Heart left ventricle (tissue), 16 donors: ENCODE measurements around the gene ECHDC1. TPM values are rescaled to one million over a fixed set of nuclear protein-coding genes. Genes with fewer than 3 reads are reported as not detected.

Experiments used
- ATAC-seq, 4 donors: fragments of 200-7000 bp; cut with Tn5 transposase; one replicate each; pipeline ENCODE4 v1.9.1; 2020 to 2022; ENCODE audit warnings: moderate library complexity in 4 of 4, mild to moderate bottlenecking in 3 of 4, moderate number of reproducible peaks in 1 of 4
- DNase-seq, 5 donors: peaks; one replicate each; pipeline ENCODE4 v3.0.0-alpha.2; 2020
- H3K27ac ChIP-seq, 12 donors: fragments of 200-600 bp; sonication (generic) in 4 of 12; one replicate each; pipeline versions ENCODE4 v1.5.0 to v1.8.0; 2016 to 2022; ENCODE audit warnings: mild to moderate bottlenecking in 2 of 12
- H3K27me3 ChIP-seq, 9 donors: fragments of 200-600 bp; sonication (generic) in 2 of 9; one replicate each; pipeline versions ENCODE4 v1.5.1 to v1.8.0; 2016 to 2022; ENCODE audit warnings: mild to moderate bottlenecking in 3 of 9
- H3K36me3 ChIP-seq, 9 donors: fragments of 200-600 bp; sonication (generic) in 2 of 9; one replicate each; pipeline versions ENCODE4 v1.5.0 to v1.8.0; 2018 to 2022; ENCODE audit warnings: mild to moderate bottlenecking in 2 of 9
- H3K4me1 ChIP-seq, 12 donors: fragments of 200-600 bp; sonication (generic) in 4 of 12; one replicate each; pipeline versions ENCODE4 v1.5.0 to v1.8.0; 2016 to 2022; ENCODE audit warnings: mild to moderate bottlenecking in 3 of 12
- H3K4me3 ChIP-seq, 12 donors: fragments of 200-600 bp; sonication (generic) in 4 of 12; one replicate each; pipeline versions ENCODE4 v1.5.0 to v1.8.0; 2017 to 2022; ENCODE audit warnings: mild to moderate bottlenecking in 9 of 12, moderate library complexity in 4 of 12
- H3K9me3 ChIP-seq, 12 donors: fragments of 200-600 bp; sonication (generic) in 4 of 12; one replicate each; pipeline versions ENCODE4 v1.5.0 to v1.8.0; 2016 to 2022; ENCODE audit warnings: mild to moderate bottlenecking in 1 of 12
- POLR2A ChIP-seq, 2 donors: fragments of 450-650 bp; IDR thresholded peaks; one replicate each; pipeline ENCODE4 v1.6.1; 2017; ENCODE audit warnings: antibody characterized with exemption in 2 of 2, mild to moderate bottlenecking in 2 of 2, moderate library complexity in 2 of 2
- WGBS, 4 donors: extraction: QIAGEN DNeasy Blood & Tissue Kit in 2 of 4; methylation state at CpG; one replicate each; pipeline versions ENCODE4 v1.1.5 to v1.1.7; 2013 to 2018; 5-methylcytosine and 5-hydroxymethylcytosine counted together
- intact Hi-C, 10 donors: fragments of 100-400 bp; cut with DNase I; formaldehyde crosslinking; loops; one replicate each; pipeline versions ENCODE4 v1.11.1 to v1.14.2; 2022
- polyA plus RNA-seq, 2 donors: library from polyadenylated mRNA; stranded (reverse); fragments of 200-250 nt; gene quantifications; one replicate each; pipeline ENCODE4 v1.2.3, GENCODE V29; 2013
- total RNA-seq, 9 donors: library from RNA; depleted of rRNA in 2 of 9; stranded (reverse); fragments of >200 nt in 2 of 9; fragmentation: NEBNext Ultra II Directional in 3 of 9; extraction: Animal tissue kit (Norgen Biotek cat#: 25700) in 3 of 9; gene quantifications; one replicate each; pipeline versions ENCODE4 v1.1.0 to v1.2.4, GENCODE V29; 2016 to 2023
- TF ChIP-seq, protein P1 (sequence below), 12 donors: fragments of 200-600 bp; sonication (generic) in 4 of 12; IDR thresholded peaks; one replicate each; pipeline versions ENCODE4 v1.5.0 to v1.8.0; 2018 to 2022; ENCODE audit warnings: antibody characterized with exemption in 12 of 12, mild to moderate bottlenecking in 5 of 12
- donor health status: ischemic (EF 13 %, LVEDD 7.1; RV severe dilation, severe dysfunction).
- donor health status: healthy with polysubstance abuse.
- donor health status: DM: no; HTN: yes; CAD: no.
- donor health status: DM: no; HTN: no; CAD: no.
- donor health status: ischemic (EF 25% LVEDD 6.9; RV normal size, moderate dysfunction).
- donor health status: ischemic (EF 25% LVEDD 5.7; RV mildly dilated, moderate dysfunction).
- donor health status: healthy.
- donor health status: DM: yes; HTN: yes; CAD: no.
- donor health status: ischemic (EF 35%, LVEDD 5.7; RV mildly dilated, moderate dysfunction).
- donor health status: nonischemic (EF 11% LVEDD 7.7; RV severe dilation, severe dysfunction).
- donor health status: DM: yes; HTN: yes; CAD: no.
- donor health status: PGD.
- donor health status: ischemic (EF 29% LVEDD 5.4; RV normal size, mild dysfunction).
- donor health status: nonischemic (EF 23%, LVEDD 6.1; RV moderate dilation, normal function).

ECHDC1 gene
- total and polyA plus RNA-seq, 11 donors = 24.3 to 51.3 (median 35.2) TPM

DNA sequence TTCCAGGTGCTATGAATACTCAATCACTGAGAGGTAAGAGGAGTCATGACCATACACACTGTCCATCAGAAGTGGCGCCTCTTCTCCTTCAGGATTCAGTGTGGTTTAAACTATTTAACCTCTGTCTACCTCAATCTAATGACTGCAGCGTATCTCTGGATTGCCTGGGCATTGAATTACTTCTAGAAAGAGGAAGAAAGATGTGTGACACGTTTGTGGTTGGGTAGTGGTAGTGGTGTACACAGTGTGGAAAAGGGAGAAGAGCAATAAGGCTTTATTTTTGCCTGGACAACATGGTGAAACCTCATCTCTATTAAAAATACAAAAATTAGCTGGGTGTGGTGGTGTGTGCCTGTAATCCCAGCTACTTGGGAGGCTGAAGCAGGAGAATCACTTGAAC, 38.0 kb upstream of the ECHDC1 start:
- intact Hi-C loops = no loop called here
- 88 to 93% (median 91%) methylated on average over 3 of the region's 3 CpGs for WGBS, 4 donors

GRCh38 chr6:127376685-127377084, 33.3 kb upstream of the ECHDC1 start:
- intact Hi-C loops = no loop called here
- no peak for DNase-seq
- TF ChIP-seq, protein P1, sequence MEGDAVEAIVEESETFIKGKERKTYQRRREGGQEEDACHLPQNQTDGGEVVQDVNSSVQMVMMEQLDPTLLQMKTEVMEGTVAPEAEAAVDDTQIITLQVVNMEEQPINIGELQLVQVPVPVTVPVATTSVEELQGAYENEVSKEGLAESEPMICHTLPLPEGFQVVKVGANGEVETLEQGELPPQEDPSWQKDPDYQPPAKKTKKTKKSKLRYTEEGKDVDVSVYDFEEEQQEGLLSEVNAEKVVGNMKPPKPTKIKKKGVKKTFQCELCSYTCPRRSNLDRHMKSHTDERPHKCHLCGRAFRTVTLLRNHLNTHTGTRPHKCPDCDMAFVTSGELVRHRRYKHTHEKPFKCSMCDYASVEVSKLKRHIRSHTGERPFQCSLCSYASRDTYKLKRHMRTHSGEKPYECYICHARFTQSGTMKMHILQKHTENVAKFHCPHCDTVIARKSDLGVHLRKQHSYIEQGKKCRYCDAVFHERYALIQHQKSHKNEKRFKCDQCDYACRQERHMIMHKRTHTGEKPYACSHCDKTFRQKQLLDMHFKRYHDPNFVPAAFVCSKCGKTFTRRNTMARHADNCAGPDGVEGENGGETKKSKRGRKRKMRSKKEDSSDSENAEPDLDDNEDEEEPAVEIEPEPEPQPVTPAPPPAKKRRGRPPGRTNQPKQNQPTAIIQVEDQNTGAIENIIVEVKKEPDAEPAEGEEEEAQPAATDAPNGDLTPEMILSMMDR (IDR thresholded peaks at IDR 0.05) = no peak
- no peak for TF ChIP-seq POLR2A (IDR thresholded peaks at IDR 0.05)
- Histone ChIP-seq H3K4me1 (no peaks in the 10 kb centered on the region), H3K27me3 (no peaks in the 10 kb centered on the region), H3K4me3 (no peak overlapping the region), H3K27ac (no peak overlapping the region), H3K9me3 (peaks cover 0 to 12% (median under 1%) of the 10 kb centered on the region in 12 donors), H3K36me3 (no peaks in the 10 kb centered on the region)
- 75 to 92% (median 84%) methylated on average over 2 of the region's 2 CpGs for WGBS, 4 donors
- ATAC-seq = no peak

More for the DNA sequence above, 38.0 kb upstream of the ECHDC1 start:
- no peak for ATAC-seq
- TF ChIP-seq, protein P1 (IDR thresholded peaks at IDR 0.05) = no peak
- no peak for TF ChIP-seq POLR2A (IDR thresholded peaks at IDR 0.05)
- DNase-seq = no peak
- Histone ChIP-seq H3K27ac (no peak overlapping the region), H3K4me3 (no peak overlapping the region), H3K4me1 (peaks cover 0 to 10% (median 0%) of the 10 kb centered on the region in 12 donors), H3K36me3 (no peaks in the 10 kb centered on the region), H3K27me3 (no peaks in the 10 kb centered on the region), H3K9me3 (no peaks in the 10 kb centered on the region)

- no peaks in the 10 kb centered on the region for H3K36me3 ChIP-seq
- H3K4me3 ChIP-seq = no peak overlapping the region
- DNase-seq = no peak
- intact Hi-C loops = no loop called here
- peaks cover 0 to 30% (median 6%) of the 10 kb centered on the region in 12 donors for H3K9me3 ChIP-seq
- no peak overlapping the region for H3K27ac ChIP-seq
- H3K27me3 ChIP-seq = no peaks in the 10 kb centered on the region
- no peaks in the 10 kb centered on the region for H3K4me1 ChIP-seq
- 92 to 100% (median 99%) methylated on average over 1 of the region's 1 CpG for WGBS, 4 donors
- ATAC-seq = no peak
- TF ChIP-seq, protein P1 (IDR thresholded peaks at IDR 0.05) = no peak
- no peak for TF ChIP-seq POLR2A (IDR thresholded peaks at IDR 0.05)
Observed at GRCh38 chr6:127367023-127367375, 23.6 kb upstream of the ECHDC1 start.

- 40 to 48% (median 44%) methylated on average over 5 of the region's 5 CpGs for WGBS, 4 donors
- ATAC-seq = peak in 3 of 4 donors; percentile 60 to 84 (median 69)
- peak in 1 of 5 donors; percentile 30 for DNase-seq
Observed at GRCh38 chr6:127366282-127367022, 23.0 kb upstream of the ECHDC1 start.

More at GRCh38 chr6:127366282-127367022, 23.0 kb upstream of the ECHDC1 start:
- no peaks in the 10 kb centered on the region for H3K4me1 ChIP-seq
- no peak overlapping the region for H3K4me3 ChIP-seq
- peaks cover 0 to 25% (median 4%) of the 10 kb centered on the region in 12 donors for H3K9me3 ChIP-seq
- TF ChIP-seq POLR2A (IDR thresholded peaks at IDR 0.05) = no peak
- TF ChIP-seq, protein P1 (IDR thresholded peaks at IDR 0.05) = no peak
- H3K27me3 ChIP-seq = no peaks in the 10 kb centered on the region
- intact Hi-C loops = no loop called here
- H3K27ac ChIP-seq = peak overlapping the region in 1 of 12 donors; percentile 58
- H3K36me3 ChIP-seq = no peaks in the 10 kb centered on the region
